Mesothelial cell of epicardium (in vitro differentiated cells): ENCODE data around the gene IMPDH2. TPM values are rescaled to one million over a fixed set of nuclear protein-coding genes. Genes with fewer than 3 reads are reported as not detected.

Experiments used
- DNase-seq, 2 experiments: peaks; one replicate each; pipeline ENCODE4 v3.0.0; 2021; ENCODE audit warnings: low spot score in 2 of 2; ENCODE audit not compliant: unreplicated experiment in 2 of 2
- H3K27ac Mint-ChIP-seq: 2 replicates; pipeline ENCODE4 v1.8.0; 2021; ENCODE audit warnings: mixed read lengths
- H3K27me3 Mint-ChIP-seq: 2 replicates; pipeline ENCODE4 v1.8.0; 2021; ENCODE audit warnings: low read depth, mixed read lengths
- H3K36me3 Mint-ChIP-seq: 2 replicates; pipeline ENCODE4 v1.8.0; 2021; ENCODE audit warnings: mixed read lengths
- H3K4me1 Mint-ChIP-seq: 2 replicates; pipeline ENCODE4 v1.8.0; 2021; ENCODE audit warnings: mixed read lengths
- H3K4me3 Mint-ChIP-seq: 2 replicates; pipeline ENCODE4 v1.8.0; 2021; ENCODE audit warnings: mild to moderate bottlenecking, moderate library complexity, mixed read lengths
- H3K9me3 Mint-ChIP-seq: 2 replicates; pipeline ENCODE4 v1.8.0; 2021; ENCODE audit warnings: mixed read lengths
- CTCF ChIP-seq: fragments of 200-600 bp; sonication (generic); IDR thresholded peaks from one replicate; pipeline ENCODE4 v1.5.0; 2021; ENCODE audit warnings: antibody characterized with exemption; ENCODE audit not compliant: unreplicated experiment
- total RNA-seq: library from RNA; stranded (reverse); gene quantifications from 3 replicates; pipeline ENCODE4 v1.2.1, GENCODE V29; 2021

Gene IMPDH2
- total RNA-seq, 1 donor from 2014 or later = 207 TPM

- no peaks in the 10 kb centered on the region for H3K27me3 Mint-ChIP-seq
- peaks cover 25% of the 10 kb centered on the region for H3K4me1 Mint-ChIP-seq
- DNase-seq = no peak
- H3K27ac Mint-ChIP-seq = peak overlapping the region; percentile 99
- TF ChIP-seq CTCF = no peak
- peak overlapping the region; percentile 90 for H3K4me3 Mint-ChIP-seq
- H3K9me3 Mint-ChIP-seq = no peaks in the 10 kb centered on the region
- H3K36me3 Mint-ChIP-seq = peaks cover 4% of the 10 kb centered on the region
Measured at GRCh38 chr3:48989126-48989795, 39.9 kb downstream of the IMPDH2 start.

DNA sequence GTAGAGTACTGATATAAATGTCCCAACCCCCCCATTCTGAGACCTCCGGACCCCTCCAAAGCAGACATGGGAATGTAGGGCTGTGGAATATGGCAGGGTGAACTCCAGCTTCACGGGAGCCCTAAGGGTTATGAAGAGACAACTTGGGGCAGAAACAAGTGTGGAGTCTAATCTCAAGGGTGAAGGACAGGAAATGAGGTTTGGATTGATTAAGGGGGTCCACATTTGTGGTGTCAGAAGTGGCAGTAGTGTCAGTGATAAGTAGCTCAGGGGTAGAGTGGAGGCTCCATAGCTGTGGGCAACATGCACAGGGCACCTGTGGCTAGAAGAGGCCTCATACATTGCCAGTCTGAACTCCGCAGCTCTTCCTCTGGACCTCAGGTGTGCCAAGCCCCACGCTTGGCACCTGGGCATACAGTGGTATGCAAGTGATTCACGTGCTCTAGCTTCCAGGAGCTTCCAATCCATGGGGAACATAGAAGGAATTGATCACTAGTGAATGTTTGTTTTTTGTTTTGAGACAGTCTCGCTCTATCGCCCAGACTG lies 43.3 kb downstream of the IMPDH2 start:
- no peak for DNase-seq
- H3K4me3 Mint-ChIP-seq = no peak overlapping the region

DNA sequence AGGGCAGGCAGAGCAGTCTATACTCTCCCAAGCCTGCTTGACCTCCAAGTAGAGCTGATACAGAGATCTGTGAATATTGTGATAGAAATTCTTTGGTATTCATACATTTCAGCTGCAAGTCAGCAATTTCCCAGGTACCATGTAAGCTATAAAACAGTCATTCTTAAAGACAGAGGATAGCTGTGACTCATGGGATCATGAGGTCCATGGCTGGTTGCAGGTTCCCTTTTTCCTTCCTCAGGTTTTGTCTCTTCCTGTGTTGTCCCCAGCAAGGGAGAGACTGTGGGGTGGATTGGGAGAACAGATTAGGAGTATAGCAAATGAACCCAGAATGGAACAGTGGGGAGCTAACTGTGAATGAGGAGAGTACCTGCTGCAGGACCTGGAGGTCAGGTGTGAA lies 44.5 kb downstream of the IMPDH2 start:
- Mint-ChIP-seq H3K9me3 (no peaks in the 10 kb centered on the region), H3K27me3 (no peaks in the 10 kb centered on the region), H3K36me3 (peaks cover 15% of the 10 kb centered on the region), H3K4me1 (peaks cover 12% of the 10 kb centered on the region), H3K27ac (no peak overlapping the region), H3K4me3 (no peak overlapping the region)
- no peak for DNase-seq
- TF ChIP-seq CTCF = no peak

More for the DNA sequence above, 43.3 kb downstream of the IMPDH2 start:
- Mint-ChIP-seq H3K27me3 (no peaks in the 10 kb centered on the region), H3K36me3 (peaks cover 10% of the 10 kb centered on the region), H3K9me3 (no peaks in the 10 kb centered on the region), H3K27ac (no peak overlapping the region), H3K4me1 (peaks cover 15% of the 10 kb centered on the region)
- no peak for TF ChIP-seq CTCF

DNA sequence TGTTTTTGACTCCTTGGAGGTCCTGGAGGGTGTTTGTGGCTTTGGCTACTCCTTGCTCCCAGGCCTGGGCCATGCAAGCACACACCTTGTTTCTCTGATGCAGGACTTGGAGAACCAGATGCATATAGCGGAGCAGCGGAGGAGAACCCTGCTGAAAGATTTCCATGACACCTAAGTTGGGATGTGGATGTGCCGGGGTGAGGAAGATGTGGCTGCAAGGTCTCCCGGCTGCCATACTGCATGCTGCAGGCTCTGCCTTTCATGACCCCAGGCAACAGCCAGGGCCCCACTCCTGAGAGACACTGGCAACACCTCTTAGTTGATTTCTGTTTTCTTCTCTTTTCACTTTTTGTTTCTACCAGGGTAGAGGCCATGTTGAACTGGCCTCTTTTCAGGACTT lies 46.1 kb downstream of the IMPDH2 start:
- Mint-ChIP-seq H3K27ac (peak overlapping the region; percentile 21), H3K4me1 (peaks cover 3% of the 10 kb centered on the region), H3K27me3 (no peaks in the 10 kb centered on the region), H3K4me3 (no peak overlapping the region), H3K36me3 (peaks cover 23% of the 10 kb centered on the region), H3K9me3 (no peaks in the 10 kb centered on the region)
- TF ChIP-seq CTCF = no peak
- DNase-seq = no peak

- Mint-ChIP-seq H3K9me3 (no peaks in the 10 kb centered on the region), H3K4me3 (no peak overlapping the region), H3K36me3 (peaks cover 27% of the 10 kb centered on the region), H3K27ac (no peak overlapping the region), H3K4me1 (no peaks in the 10 kb centered on the region), H3K27me3 (no peaks in the 10 kb centered on the region)
- DNase-seq = no peak
- no peak for TF ChIP-seq CTCF
Measured at GRCh38 chr3:48982686-48983085, 46.5 kb downstream of the IMPDH2 start.
